MM.1S (cell line): ENCODE data around the gene WDPCP.

Experiments
- CTCF ChIP-seq: fragments of 300-600 bp; sonication (generic); IDR thresholded peaks from 2 replicates; pipeline ENCODE4 v1.5.1; 2016; ENCODE audit warnings: antibody characterized with exemption, low read length, mixed read lengths
- EZH2 ChIP-seq: fragments of 300-600 bp; sonication (generic); optimal IDR thresholded peaks from 2 replicates; pipeline ENCODE3; 2017; ENCODE audit warnings: low read depth, mild to moderate bottlenecking, antibody characterized with exemption, low read length, mixed read lengths
- EZH2phosphoT487 ChIP-seq: fragments of 300-600 bp; sonication (generic); IDR thresholded peaks from 2 replicates; pipeline ENCODE4 v1.6.1; 2018; ENCODE audit warnings: antibody characterized with exemption, low read length

GRCh38 chr2:63124850-63125249 is 463.4 kb downstream of the WDPCP start:
- no peak for TF ChIP-seq CTCF
- TF ChIP-seq EZH2 = no peak
- TF ChIP-seq EZH2phosphoT487 = no peak
